Esophagus mucosa (tissue), 1 donor: Measurements from ENCODE around the gene PRKCE. TPM values are rescaled to one million over a fixed set of nuclear protein-coding genes. Genes with fewer than 3 reads are reported as not detected.
"Not testable (repeated sequence)": the region's sequence is repeated elsewhere in the genome, so short reads cannot be mapped to it uniquely, and the experiment has no call there.

Source experiments
- ATAC-seq: fragments of 200-7000 bp; cut with Tn5 transposase; one replicate; pipeline ENCODE4 v1.9.1; 2020
- total RNA-seq: library from RNA; stranded (reverse); gene quantifications from one replicate; pipeline ENCODE4 v1.2.4, GENCODE V29; 2023
- donor health status: DM: yes; HTN: yes; CAD: no.

The PRKCE gene
- total RNA-seq, 1 donor from 2014 or later: 13.1 TPM

GRCh38 chr2:46181306-46181705, 529.8 kb downstream of the PRKCE start:
- ATAC-seq: no peak

GRCh38 chr2:46181789-46182530, 530.5 kb downstream of the PRKCE start:
- ATAC-seq: peak; percentile 53

- no peak for ATAC-seq
Observed at GRCh38 chr2:46183426-46183825, 532.0 kb downstream of the PRKCE start.

GRCh38 chr2:46184794-46185583, 533.5 kb downstream of the PRKCE start:
- ATAC-seq: no peak

GRCh38 chr2:46187112-46187618, 535.7 kb downstream of the PRKCE start:
- ATAC-seq: no peak

GRCh38 chr2:46188041-46188716, 536.7 kb downstream of the PRKCE start:
- no peak for ATAC-seq

- ATAC-seq: no peak
Observed at GRCh38 chr2:46193356-46193755, 541.9 kb downstream of the PRKCE start.

GRCh38 chr2:46193855-46194254, 542.4 kb downstream of the PRKCE start:
- ATAC-seq: no peak

GRCh38 chr2:46194856-46195255, 543.4 kb downstream of the PRKCE start:
- ATAC-seq: no peak

- no peak for ATAC-seq
Observed at GRCh38 chr2:46195819-46196218, 544.3 kb downstream of the PRKCE start.

- ATAC-seq: no peak
Observed at GRCh38 chr2:46196871-46197462, 545.5 kb downstream of the PRKCE start.

- no peak for ATAC-seq
Observed at GRCh38 chr2:46197672-46198071, 546.2 kb downstream of the PRKCE start.

GRCh38 chr2:46198164-46198883, 546.8 kb downstream of the PRKCE start:
- peak; percentile 16 for ATAC-seq

GRCh38 chr2:46198966-46199365, 547.5 kb downstream of the PRKCE start:
- ATAC-seq: no peak

GRCh38 chr2:46200100-46200690, 548.7 kb downstream of the PRKCE start:
- no peak for ATAC-seq

- ATAC-seq: no peak
Observed at GRCh38 chr2:46200861-46201605, 549.6 kb downstream of the PRKCE start.

- no peak for ATAC-seq
Observed at GRCh38 chr2:46202453-46202852, 551.0 kb downstream of the PRKCE start.

GRCh38 chr2:46202987-46203386, 551.5 kb downstream of the PRKCE start:
- no peak for ATAC-seq

- not testable (repeated sequence) for ATAC-seq
Observed at GRCh38 chr2:46203636-46204035, 552.2 kb downstream of the PRKCE start.

- no peak for ATAC-seq
Observed at GRCh38 chr2:46207591-46207990, 556.1 kb downstream of the PRKCE start.

- ATAC-seq: no peak
Observed at GRCh38 chr2:46208766-46209165, 557.3 kb downstream of the PRKCE start.
